ENCODE results near the gene FAM136A.
"Not testable (repeated sequence)": the region's sequence is repeated elsewhere in the genome, so short reads cannot be mapped to it uniquely, and the experiment has no call there.

The FAM136A gene

GRCh38 chr2:70321370-70321769 is 19.5 kb upstream of the FAM136A start:
- no peaks in the 10 kb centered on the region for H3K9me3 ChIP-seq (ENCODE audit: low read length)
- no peak overlapping the region for H2AFZ ChIP-seq (ENCODE audit: low read depth, low read length)

GRCh38 chr2:70314640-70315039 is 12.8 kb upstream of the FAM136A start:
- Histone ChIP-seq H3K4me1 (ENCODE audit: insufficient read depth, low read length) (no peaks in the 10 kb centered on the region), H2AFZ (ENCODE audit: low read depth, low read length) (no peak overlapping the region), H3K27me3 (ENCODE audit: insufficient read depth, low read length) (peaks cover 5% of the 10 kb centered on the region), H3K4me3 (ENCODE audit: low read length) (no peak overlapping the region), H3K36me3 (ENCODE audit: insufficient read depth, low read length) (no peaks in the 10 kb centered on the region), H3K9me3 (ENCODE audit: low read length) (no peaks in the 10 kb centered on the region)

More at GRCh38 chr2:70321370-70321769, 19.5 kb upstream of the FAM136A start:
- Histone ChIP-seq H3K36me3 (ENCODE audit: insufficient read depth, low read length) (no peaks in the 10 kb centered on the region), H3K4me1 (ENCODE audit: insufficient read depth, low read length) (no peaks in the 10 kb centered on the region), H3K27me3 (ENCODE audit: insufficient read depth, low read length) (peaks cover 7% of the 10 kb centered on the region), H3K4me3 (ENCODE audit: low read length) (no peak overlapping the region)

- no peaks in the 10 kb centered on the region for H3K27me3 ChIP-seq (ENCODE audit: insufficient read depth, low read length)
- no peak overlapping the region for H2AFZ ChIP-seq (ENCODE audit: low read depth, low read length)
- H3K36me3 ChIP-seq (ENCODE audit: insufficient read depth, low read length): no peaks in the 10 kb centered on the region
- H3K4me3 ChIP-seq (ENCODE audit: low read length): no peak overlapping the region
- H3K4me1 ChIP-seq (ENCODE audit: insufficient read depth, low read length): no peaks in the 10 kb centered on the region
- no peaks in the 10 kb centered on the region for H3K9me3 ChIP-seq (ENCODE audit: low read length)
Measured at GRCh38 chr2:70312560-70312959, 10.7 kb upstream of the FAM136A start.

GRCh38 chr2:70310899-70311298 is 9.0 kb upstream of the FAM136A start:
- Histone ChIP-seq H3K9me3 (ENCODE audit: low read length) (no peaks in the 10 kb centered on the region), H3K27me3 (ENCODE audit: insufficient read depth, low read length) (no peaks in the 10 kb centered on the region), H2AFZ (ENCODE audit: low read depth, low read length) (no peak overlapping the region), H3K4me1 (ENCODE audit: insufficient read depth, low read length) (no peaks in the 10 kb centered on the region), H3K4me3 (ENCODE audit: low read length) (no peak overlapping the region), H3K36me3 (ENCODE audit: insufficient read depth, low read length) (no peaks in the 10 kb centered on the region)

GRCh38 chr2:70305531-70305930 is 3.7 kb upstream of the FAM136A start:
- peaks cover 2% of the 10 kb centered on the region for H3K36me3 ChIP-seq (ENCODE audit: insufficient read depth, low read length)
- H3K9me3 ChIP-seq (ENCODE audit: low read length): no peaks in the 10 kb centered on the region
- no peak overlapping the region for H3K4me3 ChIP-seq (ENCODE audit: low read length)
- no peaks in the 10 kb centered on the region for H3K27me3 ChIP-seq (ENCODE audit: insufficient read depth, low read length)
- H2AFZ ChIP-seq (ENCODE audit: low read depth, low read length): no peak overlapping the region
- peaks cover 15% of the 10 kb centered on the region for H3K4me1 ChIP-seq (ENCODE audit: insufficient read depth, low read length)

GRCh38 chr2:70304498-70304897 is 2.6 kb upstream of the FAM136A start:
- Histone ChIP-seq H3K9me3 (ENCODE audit: low read length) (no peaks in the 10 kb centered on the region), H3K27me3 (ENCODE audit: insufficient read depth, low read length) (no peaks in the 10 kb centered on the region), H3K36me3 (ENCODE audit: insufficient read depth, low read length) (peaks cover 8% of the 10 kb centered on the region), H2AFZ (ENCODE audit: low read depth, low read length) (no peak overlapping the region), H3K4me3 (ENCODE audit: low read length) (no peak overlapping the region), H3K4me1 (ENCODE audit: insufficient read depth, low read length) (peaks cover 15% of the 10 kb centered on the region)

- Histone ChIP-seq H3K4me1 (ENCODE audit: insufficient read depth, low read length) (peaks cover 15% of the 10 kb centered on the region), H3K27me3 (ENCODE audit: insufficient read depth, low read length) (no peaks in the 10 kb centered on the region), H2AFZ (ENCODE audit: low read depth, low read length) (no peak overlapping the region), H3K9me3 (ENCODE audit: low read length) (no peaks in the 10 kb centered on the region), H3K36me3 (ENCODE audit: insufficient read depth, low read length) (peaks cover 18% of the 10 kb centered on the region), H3K4me3 (ENCODE audit: low read length) (no peak overlapping the region)
Measured at GRCh38 chr2:70303186-70303585, 1.3 kb upstream of the FAM136A start.

- peaks cover 15% of the 10 kb centered on the region for H3K4me1 ChIP-seq (ENCODE audit: insufficient read depth, low read length)
- not testable (repeated sequence) for H3K27me3 ChIP-seq (ENCODE audit: insufficient read depth, low read length); H3K9me3 ChIP-seq (ENCODE audit: low read length); H2AFZ ChIP-seq (ENCODE audit: low read depth, low read length)
- peaks cover 25% of the 10 kb centered on the region for H3K36me3 ChIP-seq (ENCODE audit: insufficient read depth, low read length)
- peak overlapping the region; percentile 84 for H3K4me3 ChIP-seq (ENCODE audit: low read length)
Measured at GRCh38 chr2:70302195-70302546, 304 bp upstream of the FAM136A start.

GRCh38 chr2:70300771-70301343 is 1.0 kb downstream of the FAM136A start:
- Histone ChIP-seq H3K4me1 (ENCODE audit: insufficient read depth, low read length) (peaks cover 15% of the 10 kb centered on the region), H3K36me3 (ENCODE audit: insufficient read depth, low read length) (peaks cover 26% of the 10 kb centered on the region), H2AFZ (ENCODE audit: low read depth, low read length) (peak overlapping the region; percentile 76), H3K27me3 (ENCODE audit: insufficient read depth, low read length) (no peaks in the 10 kb centered on the region), H3K4me3 (ENCODE audit: low read length) (peak overlapping the region; percentile 84), H3K9me3 (ENCODE audit: low read length) (no peaks in the 10 kb centered on the region)

GRCh38 chr2:70297828-70298227 is 4.0 kb downstream of the FAM136A start:
- H3K4me1 ChIP-seq (ENCODE audit: insufficient read depth, low read length); H3K27me3 ChIP-seq (ENCODE audit: insufficient read depth, low read length); H3K4me3 ChIP-seq (ENCODE audit: low read length); H3K9me3 ChIP-seq (ENCODE audit: low read length); H2AFZ ChIP-seq (ENCODE audit: low read depth, low read length): not testable (repeated sequence)
- peaks cover 26% of the 10 kb centered on the region for H3K36me3 ChIP-seq (ENCODE audit: insufficient read depth, low read length)

- Histone ChIP-seq H3K4me1 (ENCODE audit: insufficient read depth, low read length) (no peaks in the 10 kb centered on the region), H3K27me3 (ENCODE audit: insufficient read depth, low read length) (no peaks in the 10 kb centered on the region), H3K4me3 (ENCODE audit: low read length) (no peak overlapping the region), H2AFZ (ENCODE audit: low read depth, low read length) (no peak overlapping the region), H3K9me3 (ENCODE audit: low read length) (no peaks in the 10 kb centered on the region), H3K36me3 (ENCODE audit: insufficient read depth, low read length) (peaks cover 82% of the 10 kb centered on the region)
Measured at GRCh38 chr2:70283500-70284191, 18.2 kb downstream of the FAM136A start.

GRCh38 chr2:70282439-70282838 is 19.4 kb downstream of the FAM136A start:
- Histone ChIP-seq H3K9me3 (ENCODE audit: low read length) (no peaks in the 10 kb centered on the region), H3K4me1 (ENCODE audit: insufficient read depth, low read length) (no peaks in the 10 kb centered on the region), H3K36me3 (ENCODE audit: insufficient read depth, low read length) (peaks cover 80% of the 10 kb centered on the region), H2AFZ (ENCODE audit: low read depth, low read length) (no peak overlapping the region), H3K27me3 (ENCODE audit: insufficient read depth, low read length) (no peaks in the 10 kb centered on the region), H3K4me3 (ENCODE audit: low read length) (no peak overlapping the region)

- no peaks in the 10 kb centered on the region for H3K9me3 ChIP-seq (ENCODE audit: low read length)
- H3K4me3 ChIP-seq (ENCODE audit: low read length): no peak overlapping the region
- peaks cover 73% of the 10 kb centered on the region for H3K36me3 ChIP-seq (ENCODE audit: insufficient read depth, low read length)
- H3K4me1 ChIP-seq (ENCODE audit: insufficient read depth, low read length): no peaks in the 10 kb centered on the region
- no peak overlapping the region for H2AFZ ChIP-seq (ENCODE audit: low read depth, low read length)
- H3K27me3 ChIP-seq (ENCODE audit: insufficient read depth, low read length): no peaks in the 10 kb centered on the region
Measured at GRCh38 chr2:70280242-70280798, 21.5 kb downstream of the FAM136A start.
